NCI-H187 treated with DMSO at 0.1 percent for 48 hours (cell line): ENCODE results near the gene CHRNE.

Source experiments
- DNase-seq: peaks from one replicate; lab custom pipeline; 2025; lab: John Stamatoyannopoulos, UW

CHRNE gene

GRCh38 chr17:4903051-4903818 is at the start of gene CHRNE:
Gene CHRNE (minus strand): TSS chr17:4903098. CDS start chr17:4903063, 35 bp downstream.
- no peak for DNase-seq

DNA sequence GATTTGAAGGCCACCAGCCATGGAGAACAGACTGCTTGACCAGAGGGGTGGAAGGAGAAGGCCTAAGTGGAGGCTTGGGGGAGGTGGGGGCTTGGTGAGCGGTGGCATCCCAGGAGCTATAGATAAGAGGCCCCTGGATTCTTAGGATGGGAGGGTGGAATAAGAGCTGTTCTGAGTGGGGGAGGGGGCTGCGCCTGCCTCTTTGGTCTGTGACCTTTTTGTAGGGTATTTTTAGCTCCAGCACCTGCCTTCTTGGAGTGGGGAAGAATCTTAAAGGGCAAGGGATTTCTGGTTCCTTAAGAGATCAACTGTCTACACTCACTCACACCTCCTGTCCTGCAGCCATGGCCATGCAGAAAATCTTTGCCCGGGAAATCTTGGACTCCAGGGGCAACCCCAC is 48.6 kb upstream of the CHRNE start:
- no peak for DNase-seq

GRCh38 chr17:4950746-4951204 is 47.9 kb upstream of the CHRNE start, which contains the start of gene ENO3:
Gene ENO3 (plus strand): TSS chr17:4951119. CDS start chr17:4951830, 711 bp downstream.
- DNase-seq: no peak

GRCh38 chr17:4950075-4950745 is 47.3 kb upstream of the CHRNE start:
- no peak for DNase-seq

GRCh38 chr17:4949321-4950074 is 46.6 kb upstream of the CHRNE start:
- DNase-seq: no peak

- no peak for DNase-seq
These were observed 46.0 kb upstream of the CHRNE start for GRCh38 chr17:4948931-4949320.

GRCh38 chr17:4948166-4948930 is 45.5 kb upstream of the CHRNE start, which contains the start of gene PFN1:
Gene PFN1 (minus strand): TSS chr17:4948530. CDS start chr17:4948394, 136 bp downstream.
- DNase-seq: peak; percentile 13

- no peak for DNase-seq
These were observed 44.7 kb upstream of the CHRNE start for GRCh38 chr17:4947411-4948165.

DNA sequence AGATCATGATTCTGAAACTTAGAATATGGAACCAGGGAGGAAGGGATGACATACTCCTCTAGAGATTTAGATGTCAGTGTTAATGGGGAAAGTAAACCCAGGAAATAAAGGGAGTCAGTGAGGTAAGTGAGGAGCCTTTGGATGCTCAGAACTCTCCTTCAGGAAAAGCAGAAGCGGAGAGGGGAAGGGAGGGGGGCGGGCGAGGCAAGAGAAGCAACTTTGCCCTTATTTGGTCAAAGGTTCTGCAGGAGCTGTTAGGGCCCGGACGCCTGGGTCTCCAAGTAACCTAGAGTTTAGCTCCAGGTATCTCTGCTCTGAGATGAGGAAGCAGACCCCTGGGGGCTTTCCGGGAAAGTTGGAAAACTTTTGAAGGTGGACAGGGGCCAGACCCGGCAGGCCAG is 44.1 kb upstream of the CHRNE start:
- DNase-seq: no peak

DNA sequence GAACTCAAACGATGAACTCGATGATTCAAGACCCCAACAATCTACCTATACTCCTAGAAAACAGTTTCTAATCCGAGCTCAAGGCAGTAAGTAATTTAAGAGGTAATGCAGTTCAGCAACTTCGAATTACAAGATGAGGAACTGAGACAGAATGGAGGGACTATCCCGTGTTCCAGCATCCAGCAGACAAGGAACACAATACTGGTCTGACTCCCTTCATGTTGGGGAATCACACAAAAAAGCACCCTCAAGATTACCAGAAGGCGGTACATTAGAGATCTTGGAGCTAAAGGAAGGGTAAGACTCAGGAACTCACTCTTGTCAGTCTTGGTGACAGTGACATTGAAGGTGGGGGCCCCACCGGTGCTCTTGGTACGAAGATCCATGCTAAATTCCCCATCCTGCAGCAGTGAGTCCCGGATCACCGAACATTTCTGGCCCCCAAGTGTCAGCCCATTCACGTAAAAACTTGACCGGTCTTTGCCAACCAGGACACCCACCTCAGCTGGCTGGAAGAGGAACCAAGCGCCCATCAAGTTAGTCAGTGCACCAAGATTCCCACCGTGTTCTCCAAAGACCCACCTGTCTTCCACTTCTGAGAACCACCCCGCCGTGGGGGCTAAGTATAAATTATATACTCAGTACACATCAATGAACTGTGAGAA is 43.5 kb upstream of the CHRNE start:
- DNase-seq: no peak

GRCh38 chr17:4945944-4946280 is 43.0 kb upstream of the CHRNE start:
- DNase-seq: no peak

- DNase-seq: no peak
These were observed 42.5 kb upstream of the CHRNE start for GRCh38 chr17:4945176-4945943.

GRCh38 chr17:4944554-4945175 is 41.8 kb upstream of the CHRNE start:
- DNase-seq: no peak

DNA sequence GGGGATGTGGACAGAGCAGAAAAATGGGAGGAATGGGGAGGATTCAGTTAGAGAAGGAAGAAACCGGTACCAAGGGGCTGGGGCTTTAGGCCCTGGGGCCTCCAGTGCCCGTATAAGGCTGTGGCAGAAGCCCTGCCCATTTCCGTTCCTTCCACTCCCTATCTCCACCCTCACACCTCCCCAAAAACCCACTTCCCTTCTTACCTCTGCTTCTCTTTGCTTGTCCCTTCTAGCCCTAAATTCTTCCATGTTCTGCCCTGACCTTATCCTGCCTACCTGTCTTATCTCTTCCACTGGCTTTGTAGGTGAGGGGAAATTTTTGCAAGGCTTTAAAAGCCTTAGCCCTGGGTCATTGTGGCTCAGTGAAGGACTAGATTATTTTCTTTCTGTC is 41.3 kb upstream of the CHRNE start:
- DNase-seq: no peak

- DNase-seq: no peak
These were observed 40.0 kb upstream of the CHRNE start for GRCh38 chr17:4942760-4943508.

DNA sequence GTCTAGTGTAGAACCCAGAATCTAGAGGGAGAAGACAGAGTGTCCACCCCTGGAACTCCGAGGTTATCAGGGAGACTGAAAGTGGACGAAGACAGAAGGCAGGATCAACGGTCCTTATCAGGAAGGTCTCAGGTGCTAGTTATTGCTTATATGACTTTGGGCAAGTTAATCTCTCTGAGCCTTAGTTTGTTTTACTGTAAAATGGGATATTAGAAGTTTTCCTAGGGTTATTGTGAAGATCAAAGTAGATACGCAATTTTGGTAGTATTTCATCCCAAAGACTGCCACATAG is 38.4 kb upstream of the CHRNE start:
- no peak for DNase-seq

- no peak for DNase-seq
These were observed 37.8 kb upstream of the CHRNE start for GRCh38 chr17:4940555-4941318.
